Right lobe of liver (tissue), 4 donors: Measurements from ENCODE around the gene LTB.

Experiments used
- CTCF ChIP-seq, 4 donors: fragments of 200-600 bp in 3 of 4; fragments of 450-650 bp in 1 of 4; IDR thresholded peaks; one replicate each; pipeline versions ENCODE4 v1.5.1 to v1.8.0; 2016 to 2022; ENCODE audit warnings: antibody characterized with exemption in 4 of 4, mild to moderate bottlenecking in 2 of 4
- POLR2A ChIP-seq: fragments of 450-650 bp; IDR thresholded peaks from one replicate; pipeline ENCODE4 v1.6.1; 2017; ENCODE audit warnings: antibody characterized with exemption, mild to moderate bottlenecking
- donor health status: DM: no; HTN: no; CAD: no.
- donor health status: DM: no; HTN: no; CAD: no.
- donor health status: DM: no; HTN: yes; CAD: no.

GRCh38 chr6:31547727-31548543 is 34.3 kb downstream of the LTB start:
- TF ChIP-seq CTCF (IDR thresholded peaks at IDR 0.05) (no peak), POLR2A (no peak)
